Measurements from ENCODE around the gene NPBWR2. TPM values are rescaled to one million over a fixed set of nuclear protein-coding genes. Genes with fewer than 3 reads are reported as not detected.

The NPBWR2 gene
- total RNA-seq, 1 donor from 2014 or later: not detected

GRCh38 chr20:64098471-64099013, 8.8 kb downstream of the NPBWR2 start:
- Histone ChIP-seq H3K4me3 (ENCODE audit: insufficient read depth, low read depth, low read length) (no peak overlapping the region), H3K9ac (ENCODE audit: low read length) (no peak overlapping the region), H3K79me2 (ENCODE audit: insufficient read depth, low read length) (no peaks in the 10 kb centered on the region), H3K36me3 (ENCODE audit: insufficient read depth, low read length) (no peaks in the 10 kb centered on the region), H3K27me3 (ENCODE audit: insufficient read depth, low read length) (peaks cover 24% of the 10 kb centered on the region), H3K27ac (ENCODE audit: low read depth, low read length) (no peak overlapping the region), H3K4me1 (ENCODE audit: insufficient read depth, low read length) (no peaks in the 10 kb centered on the region), H4K20me1 (ENCODE audit: insufficient read depth, low read length) (no peaks in the 10 kb centered on the region), H3K9me3 (ENCODE audit: insufficient read depth, low read depth, low read length) (no peaks in the 10 kb centered on the region), H3K4me2 (ENCODE audit: low read length) (no peak overlapping the region), H2AFZ (ENCODE audit: low read depth, low read length) (no peak overlapping the region)
- H3K27ac Mint-ChIP-seq (ENCODE audit: unreplicated experiment): no peak overlapping the region
- TF ChIP-seq EZH2 (IDR thresholded peaks at IDR 0.05; ENCODE audit: insufficient read depth, low read length): no peak
- TF ChIP-seq CTCF (IDR thresholded peaks at IDR 0.05; ENCODE audit: insufficient read depth, low read depth, low read length): no peak
- peaks cover 30% of the 10 kb centered on the region for H3K27me3 Mint-ChIP-seq (ENCODE audit: low read depth, unreplicated experiment)
- DNase-seq (ENCODE audit: low read depth): no peak
- peaks cover 6% of the 10 kb centered on the region for H3K36me3 Mint-ChIP-seq (ENCODE audit: low read depth, unreplicated experiment)
- no peaks in the 10 kb centered on the region for H3K4me1 Mint-ChIP-seq (ENCODE audit: low read depth, unreplicated experiment)
- no peak for FAIRE-seq
- H3K4me3 Mint-ChIP-seq (ENCODE audit: unreplicated experiment): no peak overlapping the region
- H3K9me3 Mint-ChIP-seq (ENCODE audit: unreplicated experiment): no peaks in the 10 kb centered on the region

- Histone ChIP-seq H3K27ac (ENCODE audit: low read depth, low read length) (no peak overlapping the region), H3K4me2 (ENCODE audit: low read length) (no peak overlapping the region), H2AFZ (ENCODE audit: low read depth, low read length) (no peak overlapping the region), H3K27me3 (ENCODE audit: insufficient read depth, low read length) (peaks cover 20% of the 10 kb centered on the region), H3K4me1 (ENCODE audit: insufficient read depth, low read length) (no peaks in the 10 kb centered on the region), H3K36me3 (ENCODE audit: insufficient read depth, low read length) (no peaks in the 10 kb centered on the region), H3K9ac (ENCODE audit: low read length) (no peak overlapping the region), H3K79me2 (ENCODE audit: insufficient read depth, low read length) (no peaks in the 10 kb centered on the region), H3K4me3 (ENCODE audit: insufficient read depth, low read depth, low read length) (no peak overlapping the region), H4K20me1 (ENCODE audit: insufficient read depth, low read length) (no peaks in the 10 kb centered on the region), H3K9me3 (ENCODE audit: insufficient read depth, low read depth, low read length) (no peaks in the 10 kb centered on the region)
- TF ChIP-seq CTCF (IDR thresholded peaks at IDR 0.05; ENCODE audit: insufficient read depth, low read depth, low read length) (no peak), EZH2 (IDR thresholded peaks at IDR 0.05; ENCODE audit: insufficient read depth, low read length) (no peak)
- DNase-seq (ENCODE audit: low read depth) (no peak), FAIRE-seq (peak; percentile 43)
- peaks cover 29% of the 10 kb centered on the region for H3K27me3 Mint-ChIP-seq (ENCODE audit: low read depth, unreplicated experiment)
- no peak overlapping the region for H3K27ac Mint-ChIP-seq (ENCODE audit: unreplicated experiment)
- no peak overlapping the region for H3K4me3 Mint-ChIP-seq (ENCODE audit: unreplicated experiment)
- peaks cover 6% of the 10 kb centered on the region for H3K36me3 Mint-ChIP-seq (ENCODE audit: low read depth, unreplicated experiment)
- no peaks in the 10 kb centered on the region for H3K9me3 Mint-ChIP-seq (ENCODE audit: unreplicated experiment)
- H3K4me1 Mint-ChIP-seq (ENCODE audit: low read depth, unreplicated experiment): peaks cover 2% of the 10 kb centered on the region
Measured at GRCh38 chr20:64096535-64096934, 10.8 kb downstream of the NPBWR2 start.

- no peak for DNase-seq (ENCODE audit: low read depth)
- no peaks in the 10 kb centered on the region for H3K79me2 ChIP-seq (ENCODE audit: insufficient read depth, low read length)
- no peaks in the 10 kb centered on the region for H3K9me3 ChIP-seq (ENCODE audit: insufficient read depth, low read depth, low read length)
- H3K9ac ChIP-seq (ENCODE audit: low read length): no peak overlapping the region
- H3K4me1 ChIP-seq (ENCODE audit: insufficient read depth, low read length): no peaks in the 10 kb centered on the region
- no peaks in the 10 kb centered on the region for H3K9me3 Mint-ChIP-seq (ENCODE audit: unreplicated experiment)
- peaks cover 26% of the 10 kb centered on the region for H3K27me3 Mint-ChIP-seq (ENCODE audit: low read depth, unreplicated experiment)
- H2AFZ ChIP-seq (ENCODE audit: low read depth, low read length): no peak overlapping the region
- no peak overlapping the region for H3K27ac Mint-ChIP-seq (ENCODE audit: unreplicated experiment)
- no peak for FAIRE-seq
- H3K4me1 Mint-ChIP-seq (ENCODE audit: low read depth, unreplicated experiment): peaks cover 2% of the 10 kb centered on the region
- H3K4me3 Mint-ChIP-seq (ENCODE audit: unreplicated experiment): no peak overlapping the region
- no peak overlapping the region for H3K4me2 ChIP-seq (ENCODE audit: low read length)
- H3K36me3 Mint-ChIP-seq (ENCODE audit: low read depth, unreplicated experiment): peaks cover 6% of the 10 kb centered on the region
- no peak overlapping the region for H3K4me3 ChIP-seq (ENCODE audit: insufficient read depth, low read depth, low read length)
- no peak overlapping the region for H3K27ac ChIP-seq (ENCODE audit: low read depth, low read length)
- TF ChIP-seq CTCF (IDR thresholded peaks at IDR 0.05; ENCODE audit: insufficient read depth, low read depth, low read length) (no peak), EZH2 (IDR thresholded peaks at IDR 0.05; ENCODE audit: insufficient read depth, low read length) (no peak)
- no peaks in the 10 kb centered on the region for H3K36me3 ChIP-seq (ENCODE audit: insufficient read depth, low read length)
- peaks cover 14% of the 10 kb centered on the region for H3K27me3 ChIP-seq (ENCODE audit: insufficient read depth, low read length)
- no peaks in the 10 kb centered on the region for H4K20me1 ChIP-seq (ENCODE audit: insufficient read depth, low read length)
Measured at GRCh38 chr20:64095927-64096326, 11.4 kb downstream of the NPBWR2 start.

Measured in astrocyte (in vitro differentiated cells and primary cell).